HFF-Myc (cell line): Measurements from ENCODE around the gene PCGF6.

Experiments used
- DNase-seq: peaks from one replicate; pipeline ENCODE4 v3.0.0-alpha.2; 2011; ENCODE audit warnings: low read depth; ENCODE audit errors: extremely low read depth
- H3K4me3 ChIP-seq: replicated peaks from 2 replicates; pipeline ENCODE4 v1.5.1; 2011; ENCODE audit warnings: low read depth, mild to moderate bottlenecking, control low read depth, low read length
- TF ChIP-seq, protein P1 (sequence below): IDR thresholded peaks from 2 replicates; pipeline ENCODE4 v1.5.1; 2012; ENCODE audit warnings: mild to moderate bottlenecking, low read depth, low read length, control low read depth; ENCODE audit errors: missing control alignments

Gene PCGF6

DNA sequence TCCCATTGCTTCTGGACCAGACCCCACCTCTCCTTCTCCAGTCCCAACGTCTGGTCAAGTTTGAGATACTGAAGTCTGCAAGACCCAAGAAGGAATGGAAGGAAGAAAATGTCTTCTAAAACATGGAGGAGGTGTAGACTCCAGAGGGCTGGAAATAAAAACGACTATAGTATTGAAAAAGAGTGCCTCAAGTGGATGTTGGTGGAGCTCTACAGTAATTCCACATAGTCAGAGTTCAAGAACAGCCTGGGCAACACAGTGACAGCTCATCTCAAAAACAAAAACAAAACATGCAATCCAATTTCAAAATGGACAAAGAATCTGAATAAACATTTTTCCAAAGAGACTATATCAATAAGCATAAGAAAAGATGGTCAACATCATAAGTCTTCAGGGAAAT is 2.3 kb upstream of the PCGF6 start:
- no peak for DNase-seq
- TF ChIP-seq, protein P1, sequence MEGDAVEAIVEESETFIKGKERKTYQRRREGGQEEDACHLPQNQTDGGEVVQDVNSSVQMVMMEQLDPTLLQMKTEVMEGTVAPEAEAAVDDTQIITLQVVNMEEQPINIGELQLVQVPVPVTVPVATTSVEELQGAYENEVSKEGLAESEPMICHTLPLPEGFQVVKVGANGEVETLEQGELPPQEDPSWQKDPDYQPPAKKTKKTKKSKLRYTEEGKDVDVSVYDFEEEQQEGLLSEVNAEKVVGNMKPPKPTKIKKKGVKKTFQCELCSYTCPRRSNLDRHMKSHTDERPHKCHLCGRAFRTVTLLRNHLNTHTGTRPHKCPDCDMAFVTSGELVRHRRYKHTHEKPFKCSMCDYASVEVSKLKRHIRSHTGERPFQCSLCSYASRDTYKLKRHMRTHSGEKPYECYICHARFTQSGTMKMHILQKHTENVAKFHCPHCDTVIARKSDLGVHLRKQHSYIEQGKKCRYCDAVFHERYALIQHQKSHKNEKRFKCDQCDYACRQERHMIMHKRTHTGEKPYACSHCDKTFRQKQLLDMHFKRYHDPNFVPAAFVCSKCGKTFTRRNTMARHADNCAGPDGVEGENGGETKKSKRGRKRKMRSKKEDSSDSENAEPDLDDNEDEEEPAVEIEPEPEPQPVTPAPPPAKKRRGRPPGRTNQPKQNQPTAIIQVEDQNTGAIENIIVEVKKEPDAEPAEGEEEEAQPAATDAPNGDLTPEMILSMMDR: no peak
- H3K4me3 ChIP-seq: no peak overlapping the region

DNA sequence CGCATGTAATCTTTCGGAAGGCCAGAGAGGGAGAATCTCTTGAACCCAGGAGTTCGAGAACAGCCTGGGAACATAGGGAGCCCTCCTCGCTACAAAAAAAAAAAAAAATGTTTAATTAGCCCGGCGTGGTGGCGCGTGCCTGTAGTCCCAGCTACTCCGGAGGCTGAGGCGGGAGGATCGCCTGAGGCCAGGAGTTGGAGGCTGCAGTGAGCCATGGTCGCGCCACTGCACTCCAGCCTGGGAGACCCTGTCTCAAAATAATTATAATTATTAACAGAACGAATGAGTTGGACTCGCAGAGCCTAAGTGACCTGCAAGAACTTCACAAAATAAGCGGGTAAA is 794 bp downstream of the PCGF6 start:
- TF ChIP-seq, protein P1: no peak
- H3K4me3 ChIP-seq: peak overlapping the region; percentile 74
- no peak for DNase-seq

DNA sequence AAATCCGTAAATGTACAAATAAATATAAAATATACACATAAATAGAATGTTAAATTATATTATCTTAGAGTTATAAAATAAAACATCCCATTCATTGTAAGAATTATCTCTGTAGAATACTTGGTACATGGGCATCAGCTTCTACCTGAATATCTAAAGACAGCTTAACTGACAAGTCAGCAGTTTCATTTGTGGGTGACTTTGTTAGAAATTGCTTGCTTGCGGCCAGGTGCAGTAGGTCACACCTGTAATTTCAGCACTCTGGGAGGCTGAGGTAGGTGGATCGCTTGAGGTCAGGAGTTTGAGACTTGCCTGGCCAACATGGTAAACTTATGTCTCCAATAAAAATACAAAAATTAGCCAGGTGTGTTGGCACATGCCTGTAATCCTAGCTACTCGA is 14.6 kb downstream of the PCGF6 start:
- TF ChIP-seq, protein P1: no peak
- DNase-seq: no peak
- H3K4me3 ChIP-seq: no peak overlapping the region

DNA sequence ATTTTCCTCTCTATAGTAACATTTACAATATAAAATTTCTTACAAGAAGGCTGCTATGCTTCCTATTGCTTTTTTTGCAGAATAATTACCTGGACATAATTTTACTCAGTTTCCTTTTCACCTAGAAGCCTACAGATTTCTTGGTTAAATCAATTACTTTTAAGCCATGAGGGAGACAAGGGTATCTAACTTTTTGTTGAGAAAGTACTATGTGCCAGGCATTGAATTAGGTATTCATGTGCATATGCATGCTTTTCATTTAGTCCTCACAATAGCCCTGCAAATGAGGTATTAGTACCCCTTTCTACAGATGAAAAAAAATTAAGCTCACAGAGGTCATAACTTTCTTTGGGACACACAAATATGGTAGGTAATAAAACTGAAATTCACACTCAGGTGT is 16.4 kb downstream of the PCGF6 start:
- no peak for DNase-seq
- TF ChIP-seq, protein P1: no peak
- no peak overlapping the region for H3K4me3 ChIP-seq

DNA sequence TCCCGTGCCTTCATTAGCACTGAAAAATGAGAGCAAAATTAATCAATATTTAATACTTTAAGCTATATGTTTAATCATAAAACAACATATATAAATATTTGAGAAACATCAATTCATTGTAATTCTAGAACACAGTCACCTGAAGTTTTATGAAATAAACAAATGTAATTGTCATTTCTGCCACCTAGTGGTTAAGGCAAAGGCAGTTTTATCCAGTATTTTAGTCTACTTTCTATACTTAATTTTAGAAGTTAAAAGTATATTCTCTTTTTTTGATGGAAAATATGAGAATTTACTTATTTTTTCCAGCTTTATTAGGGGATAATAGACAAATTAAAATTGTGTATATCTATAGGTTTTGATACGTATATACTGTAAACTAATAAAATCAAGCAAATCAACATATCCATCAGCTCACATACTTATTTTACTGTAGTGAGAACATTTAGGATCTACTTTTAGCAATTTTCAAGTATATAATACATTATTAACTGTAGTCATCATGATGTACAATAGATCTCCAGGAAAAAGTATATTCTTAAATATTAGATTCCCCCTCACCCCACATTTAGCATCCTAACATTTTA is 16.9 kb downstream of the PCGF6 start:
- DNase-seq: no peak
- TF ChIP-seq, protein P1: peak; percentile 41
- H3K4me3 ChIP-seq: no peak overlapping the region

DNA sequence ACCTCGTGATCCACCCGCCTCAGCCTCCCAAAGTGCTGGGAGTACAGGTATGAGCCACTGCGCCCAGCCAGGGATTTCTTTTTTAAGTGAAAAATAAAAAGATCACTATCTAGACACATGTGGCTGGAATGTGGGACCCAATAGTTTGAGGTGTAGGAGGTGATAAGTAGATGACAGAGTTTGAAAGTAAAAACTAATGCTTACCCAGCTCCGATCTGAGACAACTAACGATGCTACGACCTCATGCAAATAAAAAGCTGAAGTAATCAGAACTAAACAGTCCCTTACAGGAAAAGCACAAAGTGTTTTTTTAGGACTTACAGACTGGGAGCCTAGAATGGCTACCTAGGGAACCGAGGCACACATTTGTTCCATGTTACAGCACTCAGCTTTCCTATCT is 23.0 kb downstream of the PCGF6 start:
- DNase-seq: no peak
- TF ChIP-seq, protein P1: no peak
- no peak overlapping the region for H3K4me3 ChIP-seq

DNA sequence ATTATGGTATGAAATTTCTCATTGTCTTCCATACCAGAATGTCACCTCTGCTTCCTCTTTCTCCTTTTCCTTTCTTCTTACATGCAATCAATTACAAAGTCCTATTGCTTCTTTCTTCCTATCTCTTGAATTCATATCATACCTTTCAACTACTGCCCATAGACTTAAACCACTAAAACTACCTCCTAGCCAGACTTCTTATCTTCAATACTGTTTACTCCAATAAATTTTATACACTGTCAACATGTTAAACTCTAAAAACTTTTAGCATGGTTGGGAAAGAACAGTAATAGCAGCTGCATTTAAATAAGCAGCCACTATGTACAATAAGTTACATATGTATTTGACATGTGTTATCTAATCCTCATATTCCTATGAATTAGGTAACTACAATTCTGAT is 34.9 kb downstream of the PCGF6 start:
- no peak for DNase-seq
- H3K4me3 ChIP-seq: no peak overlapping the region
- TF ChIP-seq, protein P1: no peak
